GM23248 (cell line): ENCODE results near the gene C2CD5. TPM values are rescaled to one million over a fixed set of nuclear protein-coding genes. Genes with fewer than 3 reads are reported as not detected.
"Not testable (repeated sequence)": the region's sequence is repeated elsewhere in the genome, so short reads cannot be mapped to it uniquely, and the experiment has no call there.

Experiments
- DNase-seq: peaks from one replicate; pipeline ENCODE4 v3.0.0-alpha.2; 2015
- H2AFZ ChIP-seq: fragments of 200-600 bp; sonication (generic); 2 replicates; pipeline ENCODE4 v1.6.1; 2016; ENCODE audit warnings: antibody characterized with exemption
- H3F3A ChIP-seq: fragments of 200-600 bp; sonication (generic); 2 replicates; pipeline ENCODE4 v1.6.1; 2016; ENCODE audit warnings: mild to moderate bottlenecking, antibody characterized with exemption, mixed run types; ENCODE audit not compliant: insufficient read depth
- H3K27ac ChIP-seq: fragments of 200-600 bp; sonication (generic); 2 replicates; pipeline ENCODE4 v1.5.1; 2016; ENCODE audit warnings: mild to moderate bottlenecking
- H3K27me3 ChIP-seq: fragments of 200-600 bp; sonication (generic); replicated peaks from 2 replicates; pipeline ENCODE4 v1.6.1; 2016; ENCODE audit warnings: mild to moderate bottlenecking; ENCODE audit not compliant: insufficient read depth
- H3K36me3 ChIP-seq: fragments of 200-600 bp; sonication (generic); 2 replicates; pipeline ENCODE4 v1.6.1; 2016; ENCODE audit warnings: low read depth, mild to moderate bottlenecking
- H3K4me1 ChIP-seq: fragments of 200-600 bp; sonication (generic); 2 replicates; pipeline ENCODE4 v1.6.1; 2016; ENCODE audit warnings: mild to moderate bottlenecking; ENCODE audit not compliant: insufficient read depth
- H3K4me2 ChIP-seq: fragments of 200-600 bp; sonication (generic); one replicate; pipeline ENCODE4 v1.6.1; 2016; ENCODE audit warnings: mild to moderate bottlenecking; ENCODE audit not compliant: unreplicated experiment
- H3K4me3 ChIP-seq: fragments of 200-600 bp; sonication (generic); 2 replicates; pipeline ENCODE4 v1.5.1; 2016; ENCODE audit warnings: mild to moderate bottlenecking
- H3K79me2 ChIP-seq: fragments of 200-600 bp; sonication (generic); 2 replicates; pipeline ENCODE4 v1.6.1; 2016; ENCODE audit warnings: mild to moderate bottlenecking; ENCODE audit not compliant: insufficient read depth
- H3K9ac ChIP-seq: fragments of 200-600 bp; sonication (generic); 2 replicates; pipeline ENCODE4 v1.6.1; 2016; ENCODE audit warnings: mild to moderate bottlenecking
- H3K9me2 ChIP-seq: fragments of 200-600 bp; sonication (generic); 2 replicates; pipeline ENCODE4 v1.6.1; 2016; ENCODE audit warnings: mixed run types, mild to moderate bottlenecking, moderate library complexity; ENCODE audit not compliant: insufficient read depth
- H3K9me3 ChIP-seq: fragments of 200-600 bp; sonication (generic); one replicate; pipeline ENCODE4 v1.6.1; 2017; ENCODE audit warnings: low read depth
- H4K20me1 ChIP-seq: fragments of 200-600 bp; sonication (generic); 2 replicates; pipeline ENCODE4 v1.6.0; 2016; ENCODE audit not compliant: insufficient read depth
- EZH2 ChIP-seq: fragments of 200-600 bp; sonication (generic); IDR thresholded peaks from 2 replicates; pipeline ENCODE4 v1.6.1; 2018; ENCODE audit warnings: antibody characterized with exemption, mild to moderate bottlenecking; ENCODE audit not compliant: insufficient read depth, poor library complexity, severe bottlenecking
- EZH2phosphoT487 ChIP-seq: fragments of 200-600 bp; sonication (generic); IDR thresholded peaks from 2 replicates; pipeline ENCODE4 v1.6.1; 2018; ENCODE audit warnings: antibody characterized with exemption, moderate library complexity, mild to moderate bottlenecking, low read depth; ENCODE audit not compliant: insufficient read depth
- WGBS, 2 experiments: methylation state at CpG; one replicate each; pipeline ENCODE4 v1.1.6; 2015 to 2017; ENCODE audit warnings: low lambda C conversion rate in 2 of 2, low coverage in 1 of 2; ENCODE audit errors: missing lambda C conversion rate in 2 of 2; 5-methylcytosine and 5-hydroxymethylcytosine counted together
- in situ Hi-C: fragments of 300-500 bp; cut with MboI; formaldehyde crosslinking; loops from 2 replicates; pipeline ENCODE4 v1.15.0; 2020
- polyA plus RNA-seq: library from polyadenylated mRNA; unstranded; fragments of >200 nt; fragmentation: Nextera tagmentation; extraction: Ambion mirVana; gene quantifications from 2 replicates; pipeline ENCODE4 v1.2.1, GENCODE V29; 2016
- total RNA-seq: library from RNA; depleted of rRNA; stranded (reverse); fragments of >200 nt; shearing (Covaris generic); gene quantifications from 2 replicates; pipeline ENCODE4 v1.2.3, GENCODE V29; 2014

The C2CD5 gene
- total and polyA plus RNA-seq, 2 experiments from 2014 or later, result 13.3 to 13.7 TPM

DNA sequence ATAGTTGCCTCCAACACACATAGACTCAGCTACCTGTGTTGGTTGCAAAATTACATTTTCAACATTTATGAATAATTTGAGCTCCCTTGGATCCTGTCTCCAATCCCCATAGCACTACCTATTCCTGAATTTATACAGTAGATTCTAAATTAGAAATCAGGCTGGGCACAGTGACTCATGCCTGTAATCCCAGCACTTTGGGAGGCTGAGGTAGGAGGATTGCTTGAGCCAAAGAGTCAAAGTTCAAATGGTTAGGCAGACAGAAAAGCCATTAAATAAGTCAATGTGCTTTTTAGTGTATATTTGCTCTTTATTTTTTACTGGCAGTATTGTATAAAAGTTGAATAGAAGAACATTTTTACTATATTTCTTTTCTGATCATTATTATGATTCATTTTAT lies 24.9 kb upstream of the C2CD5 start:
- no peaks in the 10 kb centered on the region for H3K36me3 ChIP-seq
- no peaks in the 10 kb centered on the region for H3K79me2 ChIP-seq
- no peaks in the 10 kb centered on the region for H3K9me2 ChIP-seq
- no peaks in the 10 kb centered on the region for H3K4me1 ChIP-seq
- no peak for DNase-seq
- H3K4me2 ChIP-seq, result no peak overlapping the region
- no peak overlapping the region for H3K9ac ChIP-seq
- H3K4me3 ChIP-seq, result no peak overlapping the region
- no peak overlapping the region for H3K27ac ChIP-seq
- H2AFZ ChIP-seq, result no peak overlapping the region
- no peaks in the 10 kb centered on the region for H3K27me3 ChIP-seq
- TF ChIP-seq EZH2phosphoT487, result no peak
- TF ChIP-seq EZH2, result no peak
- in situ Hi-C loops, result no loop called here
- H3K9me3 ChIP-seq, result no peaks in the 10 kb centered on the region
- no peaks in the 10 kb centered on the region for H4K20me1 ChIP-seq
- no peaks in the 10 kb centered on the region for H3F3A ChIP-seq

DNA sequence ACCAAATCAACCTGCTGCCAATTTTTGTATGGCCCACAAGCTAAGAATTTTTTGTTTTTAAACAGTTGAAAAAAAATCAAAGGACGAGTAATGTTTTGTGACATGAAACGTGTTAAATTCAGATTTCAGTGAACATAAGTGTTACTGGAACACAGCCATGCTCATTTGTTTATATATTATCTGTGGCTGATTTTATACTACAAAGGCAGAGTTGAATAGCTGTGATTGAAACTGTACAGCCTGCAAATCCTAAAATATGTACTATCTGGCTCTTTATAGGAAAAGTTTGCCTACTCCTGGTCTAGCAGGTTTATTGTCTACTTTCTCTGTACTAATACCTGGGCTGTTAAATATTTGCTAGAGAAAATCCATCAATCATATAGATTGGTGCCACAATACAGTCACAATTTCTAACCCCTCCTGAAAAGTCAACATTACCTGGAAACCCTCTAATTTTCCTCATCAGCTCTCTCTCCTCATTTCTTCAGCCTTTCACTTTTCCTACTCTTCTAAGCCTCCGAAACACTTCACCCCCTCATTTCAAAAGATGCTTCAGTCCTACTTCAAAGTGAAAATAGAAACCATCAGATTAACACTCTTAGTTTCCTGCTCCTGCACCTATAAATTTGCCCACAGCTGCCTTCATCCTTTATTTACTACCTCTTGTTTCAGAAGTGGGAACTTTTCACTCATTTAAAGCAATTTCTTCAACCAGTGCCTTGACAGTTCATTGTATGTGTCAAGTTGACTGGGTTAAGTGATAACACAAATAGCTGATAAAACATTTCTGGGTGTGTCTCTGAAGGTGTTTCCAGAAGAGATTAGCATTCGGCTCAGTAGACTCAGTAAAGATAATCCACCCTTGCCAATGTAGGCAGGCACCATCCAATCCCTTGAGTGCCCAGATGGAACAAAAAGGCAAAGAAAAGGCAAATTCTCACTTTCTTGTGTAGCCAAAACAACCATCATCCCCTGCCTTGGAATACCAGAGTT lies 18.0 kb upstream of the C2CD5 start:
- H4K20me1 ChIP-seq, result no peaks in the 10 kb centered on the region
- DNase-seq, result no peak
- in situ Hi-C loops, result no loop called here
- no peaks in the 10 kb centered on the region for H3K9me2 ChIP-seq
- TF ChIP-seq EZH2 (no peak), EZH2phosphoT487 (no peak)
- H3K9me3 ChIP-seq, result no peaks in the 10 kb centered on the region
- H3F3A ChIP-seq, result no peaks in the 10 kb centered on the region
- no peak overlapping the region for H3K9ac ChIP-seq
- no peak overlapping the region for H3K27ac ChIP-seq
- H3K36me3 ChIP-seq, result no peaks in the 10 kb centered on the region
- H3K4me1 ChIP-seq, result no peaks in the 10 kb centered on the region
- no peak overlapping the region for H3K4me3 ChIP-seq
- no peak overlapping the region for H2AFZ ChIP-seq
- WGBS, 2 experiments, result 31 to 41% methylated on average over 4 of the region's 4 CpGs
- H3K79me2 ChIP-seq, result no peaks in the 10 kb centered on the region
- H3K27me3 ChIP-seq, result peaks cover 9% of the 10 kb centered on the region; the same call in 1 of the 2 replicates
- no peak overlapping the region for H3K4me2 ChIP-seq

DNA sequence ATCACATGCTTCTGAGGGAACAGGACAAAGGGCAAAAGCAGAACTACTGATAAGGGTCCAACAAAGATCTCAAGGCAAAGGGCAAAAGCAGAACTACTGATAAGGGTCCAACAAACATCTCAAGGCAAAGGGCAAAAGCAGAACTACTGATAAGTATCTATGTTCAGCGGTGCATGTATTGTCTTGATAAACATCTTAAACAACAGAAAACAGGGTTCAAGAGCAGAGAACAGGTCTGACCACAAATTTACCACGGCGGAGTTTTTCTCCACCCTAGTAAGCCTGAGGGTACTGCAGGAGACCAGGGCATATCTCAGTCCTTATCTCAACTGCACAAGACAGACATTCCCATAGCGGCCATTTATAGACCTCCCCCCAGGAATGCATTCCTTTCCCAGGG lies 10.4 kb upstream of the C2CD5 start:
- H3K4me2 ChIP-seq, H3K4me1 ChIP-seq, DNase-seq, H2AFZ ChIP-seq, H3K79me2 ChIP-seq, H3K27me3 ChIP-seq, H3K9me2 ChIP-seq, H3K9me3 ChIP-seq, H3K9ac ChIP-seq, H4K20me1 ChIP-seq, in situ Hi-C loops, H3K27ac ChIP-seq, H3K36me3 ChIP-seq, H3K4me3 ChIP-seq, H3F3A ChIP-seq: not testable (repeated sequence)
- 69 to 73% methylated on average over 4 of the region's 4 CpGs for WGBS, 2 experiments

DNA sequence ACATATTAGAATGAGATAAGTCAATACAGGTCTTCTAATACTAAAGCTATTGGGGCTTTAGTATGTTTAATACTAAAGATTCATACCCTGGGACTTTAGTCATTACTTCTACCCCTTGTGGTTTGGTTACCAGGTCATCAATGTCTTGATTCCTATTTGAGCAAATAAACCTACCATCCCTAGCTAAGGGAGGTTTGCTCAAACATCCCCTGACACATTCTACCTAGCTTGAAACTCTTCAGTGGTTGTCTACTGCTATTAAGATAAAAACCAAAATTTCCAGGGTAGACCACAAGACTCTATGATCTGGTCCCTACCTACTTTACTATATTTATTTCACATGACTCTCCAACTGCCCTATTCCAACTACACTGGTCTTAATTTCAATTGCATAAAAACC lies 7.3 kb upstream of the C2CD5 start:
- in situ Hi-C loops, result no loop called here
- TF ChIP-seq EZH2 (no peak), EZH2phosphoT487 (no peak)
- no peak for DNase-seq
- Histone ChIP-seq H4K20me1 (no peaks in the 10 kb centered on the region), H3K4me3 (no peak overlapping the region), H3K4me1 (no peaks in the 10 kb centered on the region), H3K9me3 (no peaks in the 10 kb centered on the region), H3K9me2 (no peaks in the 10 kb centered on the region), H2AFZ (no peak overlapping the region), H3K27me3 (no peaks in the 10 kb centered on the region), H3K27ac (no peak overlapping the region), H3K79me2 (no peaks in the 10 kb centered on the region), H3F3A (no peaks in the 10 kb centered on the region), H3K9ac (no peak overlapping the region), H3K36me3 (no peaks in the 10 kb centered on the region), H3K4me2 (no peak overlapping the region)
